Measurements from ENCODE around the gene NAA35.
"Not testable (repeated sequence)": the region's sequence is repeated elsewhere in the genome, so short reads cannot be mapped to it uniquely, and the experiment has no call there.

Gene NAA35

GRCh38 chr9:86035827-86036440 is 95.0 kb downstream of the NAA35 start:
- DNase-seq, result no peak

- no peak for DNase-seq
These were observed 95.6 kb downstream of the NAA35 start for GRCh38 chr9:86036555-86036954.

GRCh38 chr9:86039991-86040860 is 99.3 kb downstream of the NAA35 start:
- no peak for DNase-seq

GRCh38 chr9:86040861-86041155 is 99.9 kb downstream of the NAA35 start:
- no peak for DNase-seq

GRCh38 chr9:86041311-86041741 is 100.4 kb downstream of the NAA35 start:
- no peak for DNase-seq

- no peak for DNase-seq
These were observed 101.4 kb downstream of the NAA35 start for GRCh38 chr9:86042199-86042978.

- DNase-seq, result no peak
These were observed 102.6 kb downstream of the NAA35 start for GRCh38 chr9:86043586-86043985.

- DNase-seq, result no peak
These were observed 103.1 kb downstream of the NAA35 start for GRCh38 chr9:86043999-86044398.

GRCh38 chr9:86045654-86046053 is 104.7 kb downstream of the NAA35 start:
- no peak for DNase-seq

- DNase-seq, result no peak
These were observed 105.2 kb downstream of the NAA35 start for GRCh38 chr9:86046071-86046636.

GRCh38 chr9:86046930-86047341 is 106.0 kb downstream of the NAA35 start:
- DNase-seq, result no peak

GRCh38 chr9:86047361-86047760 is 106.4 kb downstream of the NAA35 start:
- no peak for DNase-seq

GRCh38 chr9:86048018-86048742 is 107.2 kb downstream of the NAA35 start:
- not testable (repeated sequence) for DNase-seq

- DNase-seq, result no peak
These were observed 111.9 kb downstream of the NAA35 start for GRCh38 chr9:86052556-86053468.

- DNase-seq, result no peak
These were observed 113.7 kb downstream of the NAA35 start for GRCh38 chr9:86054695-86055094.

GRCh38 chr9:86057491-86057890 is 116.5 kb downstream of the NAA35 start:
- no peak for DNase-seq

GRCh38 chr9:86061972-86062739 is 121.2 kb downstream of the NAA35 start:
- no peak for DNase-seq

GRCh38 chr9:86062845-86063693 is 122.1 kb downstream of the NAA35 start:
- DNase-seq, result no peak

- DNase-seq, result no peak
These were observed 123.3 kb downstream of the NAA35 start for GRCh38 chr9:86064220-86064619.
